ENCODE measurements around the gene ATP2A2.

GRCh38 chr12:110340706-110341105 lies 59.7 kb downstream of the ATP2A2 start:
- no peak for TF ChIP-seq CTCF (optimal IDR thresholded peaks at IDR 0.05 in 1 of 3, IDR thresholded peaks at IDR 0.05 in 1 of 3, conservative IDR thresholded peaks at IDR 0.05 in 1 of 3; ENCODE audit: extremely low read depth in 1 of 3, insufficient read depth in 2 of 3, low read length in 3 of 3)
- TF ChIP-seq EZH2 (IDR thresholded peaks at IDR 0.05; ENCODE audit: low read length) = no peak
